ENCODE data around the gene DCHS1. TPM values are rescaled to one million over a fixed set of nuclear protein-coding genes. Genes with fewer than 3 reads are reported as not detected.
"Not testable (repeated sequence)": the region's sequence is repeated elsewhere in the genome, so short reads cannot be mapped to it uniquely, and the experiment has no call there.

DCHS1 gene
- total RNA-seq, 2 experiments from 2014 or later = 0.35 to 0.40 TPM

DNA sequence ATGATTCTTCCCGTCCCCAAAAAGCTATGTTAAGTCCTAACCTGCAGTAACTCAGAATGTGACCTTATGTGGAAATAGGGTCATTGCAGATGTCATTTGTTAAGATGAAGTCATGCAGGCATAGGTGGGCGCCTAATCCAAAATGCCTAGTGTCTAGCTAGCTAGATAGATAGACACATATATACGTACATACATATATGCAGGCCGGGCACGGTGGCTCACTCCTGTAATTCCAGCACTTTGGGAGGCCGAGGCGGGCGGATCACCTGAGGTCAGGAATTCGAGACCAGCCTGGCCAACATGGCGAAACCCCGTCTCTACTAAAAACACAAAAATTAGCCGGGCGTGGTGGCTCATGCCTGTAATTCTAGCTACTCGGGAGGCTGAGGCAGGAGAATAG lies 28.5 kb upstream of the DCHS1 start:
- Mint-ChIP-seq H3K4me3 (peak overlapping the region; percentile 97), H3K4me1 (peaks cover 31% of the 10 kb centered on the region), H3K27ac (peak overlapping the region; percentile 97), H3K36me3 (ENCODE audit: low read depth) (peaks cover 34% of the 10 kb centered on the region)
- POLR2A ChIA-PET, DNase-seq, H3K9me3 Mint-ChIP-seq, H3K27me3 Mint-ChIP-seq: not testable (repeated sequence)
- CTCF ChIA-PET = interaction anchor here (1.1 to 3.2 kb wide), 14 partner anchors 8 to 443 kb away, joined by 3 to 28 read pairs (median 5); partner anchors contain the start of genes ILK, RRP8, TAF10 and TPP1

DNA sequence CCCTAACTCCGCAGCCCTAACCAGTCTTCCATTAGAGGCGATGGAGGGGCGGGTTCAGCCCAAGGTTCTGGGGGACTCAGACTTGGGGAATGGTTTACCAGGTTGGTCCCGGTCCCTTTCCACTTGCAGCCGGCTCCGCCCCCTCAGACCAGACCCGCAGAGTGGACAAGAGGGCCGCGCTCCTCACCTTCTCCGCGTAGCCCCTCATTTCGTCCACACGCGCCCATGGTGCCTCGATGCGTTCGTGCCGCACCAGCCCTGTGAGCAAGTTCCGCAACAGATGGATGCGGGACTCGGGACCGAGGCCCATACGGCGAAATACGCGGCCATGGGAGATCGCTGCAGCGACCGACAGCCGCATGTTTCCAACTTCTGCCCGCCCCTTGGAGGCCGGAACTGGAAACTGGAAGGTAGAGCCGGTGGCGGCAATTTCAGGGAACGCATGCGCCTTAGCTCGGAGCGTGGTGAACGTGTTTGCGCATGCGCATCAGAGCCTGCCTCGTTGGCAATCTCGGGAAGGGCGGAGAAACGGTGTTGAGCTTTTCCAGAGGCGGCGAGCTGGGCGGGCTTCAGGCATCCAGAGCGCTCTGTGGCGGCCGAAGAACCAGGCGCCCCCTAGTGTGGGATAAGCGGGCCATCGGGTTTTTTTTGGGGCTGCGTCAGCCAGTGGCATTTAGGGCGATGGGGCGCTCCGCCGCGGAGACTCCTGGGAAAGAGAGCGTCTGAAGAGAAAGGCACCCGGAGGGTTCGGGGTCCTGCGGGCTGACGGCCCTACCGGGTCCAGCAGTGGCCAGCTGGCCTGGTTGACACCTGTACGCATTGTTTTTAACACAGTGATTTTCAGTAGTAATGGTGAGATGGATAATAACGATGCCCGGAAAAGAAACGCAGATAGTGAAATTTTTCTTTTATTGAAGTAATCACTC lies 27.6 kb upstream of the DCHS1 start, which contains the start of gene MRPL17:
MRPL17 (minus strand) TSS at position 405 of the 926 bp plus-strand sequence; CDS start at position 361, 44 bp downstream.
- DNase-seq = peak; percentile 100
- no peaks in the 10 kb centered on the region for H3K27me3 Mint-ChIP-seq
- H3K9me3 Mint-ChIP-seq = no peaks in the 10 kb centered on the region
- peak within 1 kb of the TSS; percentile 97 for H3K4me3 Mint-ChIP-seq
- H3K27ac Mint-ChIP-seq = peak within 1 kb of the TSS; percentile 97
- H3K4me1 Mint-ChIP-seq = peaks cover 31% of the 10 kb centered on the region
- H3K36me3 Mint-ChIP-seq (ENCODE audit: low read depth) = peaks cover 37% of the 10 kb centered on the region
- ChIA-PET POLR2A (interaction anchor here (1.0 kb wide), 1 partner anchor 71 kb away, joined by 7 read pairs; the partner anchor contains the start of gene TAF10), CTCF (interaction anchor here (0.6 to 3.2 kb wide), 32 partner anchors 8 to 462 kb away, joined by 3 to 28 read pairs (median 4); partner anchors contain the start of genes ILK, RRP8, TAF10 and TPP1)

DNA sequence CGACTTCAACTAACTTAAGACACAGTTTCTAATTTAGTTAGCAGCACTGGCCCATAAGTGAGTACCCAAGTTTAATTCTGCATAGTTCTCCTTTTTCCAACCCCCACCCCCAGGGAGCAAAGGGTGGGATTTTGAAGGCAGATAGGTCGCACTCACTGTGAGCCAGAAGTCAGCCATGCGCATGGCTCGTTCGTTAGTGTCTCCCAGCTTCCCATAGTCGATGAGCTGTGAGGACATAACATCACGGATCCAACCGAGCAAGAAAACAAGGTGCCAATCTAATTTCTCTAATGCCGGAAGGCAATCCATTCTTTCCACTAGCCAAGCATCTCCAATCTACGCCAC lies 27.0 kb upstream of the DCHS1 start:
- no peak for DNase-seq
- Mint-ChIP-seq H3K36me3 (ENCODE audit: low read depth) (peaks cover 37% of the 10 kb centered on the region), H3K27ac (peak overlapping the region; percentile 97), H3K27me3 (no peaks in the 10 kb centered on the region), H3K4me3 (peak overlapping the region; percentile 97), H3K9me3 (no peaks in the 10 kb centered on the region), H3K4me1 (peaks cover 31% of the 10 kb centered on the region)
- POLR2A ChIA-PET = no interaction called here
- CTCF ChIA-PET = interaction anchor here (0.6 to 3.2 kb wide), 18 partner anchors 8 to 462 kb away, joined by 3 to 28 read pairs (median 5); partner anchors contain the start of genes ILK, RRP8 and TPP1

DNA sequence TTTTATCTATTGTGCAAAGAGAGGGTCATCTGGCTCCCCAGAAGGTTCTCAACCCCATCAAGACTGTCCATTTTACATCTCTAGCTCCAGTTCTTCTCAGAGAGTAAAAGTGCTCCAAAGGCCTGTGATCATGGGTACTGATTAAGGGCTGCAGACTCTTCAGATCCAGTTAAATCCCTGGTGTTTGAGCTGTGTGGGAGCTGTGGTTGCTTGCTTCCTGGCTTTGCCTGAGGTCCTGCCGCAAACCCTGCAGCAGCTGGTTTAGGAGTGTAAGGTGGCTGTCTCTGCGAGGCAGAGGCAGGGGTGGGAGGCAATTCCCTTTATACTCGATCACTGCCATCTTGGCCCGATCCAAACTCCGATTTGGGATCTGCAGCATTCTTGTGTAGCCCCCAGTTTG lies 26.3 kb upstream of the DCHS1 start:
- H3K9me3 Mint-ChIP-seq = no peaks in the 10 kb centered on the region
- peaks cover 37% of the 10 kb centered on the region for H3K36me3 Mint-ChIP-seq (ENCODE audit: low read depth)
- H3K4me3 Mint-ChIP-seq = peak overlapping the region; percentile 97
- no peaks in the 10 kb centered on the region for H3K27me3 Mint-ChIP-seq
- peak overlapping the region; percentile 97 for H3K27ac Mint-ChIP-seq
- H3K4me1 Mint-ChIP-seq = peaks cover 31% of the 10 kb centered on the region
- ChIA-PET POLR2A (no interaction called here), CTCF (interaction anchor here (0.8 to 3.2 kb wide), 6 partner anchors 10 to 78 kb away, joined by 3 to 28 read pairs (median 8); partner anchors contain the start of genes ILK, RRP8 and TPP1)
- DNase-seq = no peak

DNA sequence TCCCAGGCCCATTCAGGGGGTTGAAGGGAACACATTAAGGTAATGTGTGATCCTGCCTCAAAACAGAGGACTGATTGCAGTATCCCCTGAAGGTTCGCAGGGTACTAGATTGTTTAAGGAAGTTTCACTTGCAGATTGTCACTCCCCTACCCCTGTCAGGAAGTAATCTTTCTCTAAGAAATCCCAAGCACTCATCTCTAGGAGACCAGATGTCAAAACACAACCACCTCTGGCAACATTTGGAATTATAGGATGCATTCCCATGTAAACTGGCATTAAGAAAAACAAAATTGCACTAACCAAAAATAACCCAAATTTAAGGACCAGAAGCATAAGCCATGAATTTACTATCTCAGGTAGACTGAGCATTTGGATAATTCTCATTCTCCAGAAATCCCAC lies 25.9 kb upstream of the DCHS1 start:
- Mint-ChIP-seq H3K4me3 (peak overlapping the region; percentile 97), H3K36me3 (ENCODE audit: low read depth) (peaks cover 34% of the 10 kb centered on the region), H3K27me3 (no peaks in the 10 kb centered on the region), H3K27ac (peak overlapping the region; percentile 37), H3K4me1 (peaks cover 32% of the 10 kb centered on the region), H3K9me3 (no peaks in the 10 kb centered on the region)
- DNase-seq = no peak
- POLR2A ChIA-PET = no interaction called here
- CTCF ChIA-PET = interaction anchor here (0.8 to 3.2 kb wide), 5 partner anchors 10 to 78 kb away, joined by 3 to 28 read pairs (median 3); partner anchors contain the start of genes ILK and RRP8

DNA sequence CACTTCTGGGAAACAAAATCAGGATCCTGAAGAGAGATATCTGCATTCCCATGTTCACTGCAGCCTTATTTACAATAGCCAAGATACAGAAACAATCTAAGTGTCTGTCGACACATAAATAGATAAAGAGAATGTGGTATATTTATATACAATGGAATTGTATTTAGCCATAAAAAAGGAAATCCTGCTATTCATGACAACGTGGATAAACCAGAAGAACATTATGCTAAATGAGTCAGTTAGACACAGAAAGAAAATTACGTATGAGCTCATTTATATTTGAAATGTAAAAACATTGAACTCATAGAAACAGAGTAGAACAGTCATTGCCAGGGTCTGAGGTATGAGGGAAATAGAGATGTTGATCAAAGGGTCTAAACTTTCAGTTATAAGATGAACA lies 21.4 kb upstream of the DCHS1 start:
- POLR2A ChIA-PET = no interaction called here
- Mint-ChIP-seq H3K4me3 (no peak overlapping the region), H3K36me3 (ENCODE audit: low read depth) (peaks cover 46% of the 10 kb centered on the region), H3K27me3 (no peaks in the 10 kb centered on the region), H3K9me3 (no peaks in the 10 kb centered on the region), H3K4me1 (peaks cover 56% of the 10 kb centered on the region), H3K27ac (no peak overlapping the region)
- CTCF ChIA-PET = interaction anchor here (0.7 to 0.8 kb wide), 2 partner anchors 29 to 59 kb away, joined by 3 to 4 read pairs; partner anchors contain the start of gene TPP1
- DNase-seq = no peak

DNA sequence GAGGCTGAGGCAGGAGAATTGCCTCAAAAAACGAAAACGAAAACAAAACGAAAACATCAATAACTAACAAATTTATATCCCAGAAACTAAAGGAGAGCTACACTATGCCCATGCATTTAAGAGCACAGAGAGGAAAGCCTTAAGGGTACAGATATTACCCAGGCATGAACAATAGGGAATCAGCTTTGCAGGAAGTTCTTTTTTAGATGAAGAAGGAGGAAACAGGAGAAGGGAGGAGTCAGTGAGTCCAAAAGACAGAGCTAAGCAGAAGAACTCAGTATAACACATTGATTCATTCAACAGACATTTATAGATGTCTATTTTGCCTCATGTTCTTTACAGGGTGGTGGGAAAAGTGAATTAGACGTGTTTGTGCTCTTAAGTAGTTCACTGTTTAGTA lies 19.3 kb upstream of the DCHS1 start:
- Mint-ChIP-seq H3K4me1 (peaks cover 62% of the 10 kb centered on the region), H3K27ac (no peak overlapping the region), H3K36me3 (ENCODE audit: low read depth) (peaks cover 34% of the 10 kb centered on the region), H3K9me3 (peaks cover 2% of the 10 kb centered on the region), H3K4me3 (no peak overlapping the region), H3K27me3 (no peaks in the 10 kb centered on the region)
- ChIA-PET POLR2A (no interaction called here), CTCF (interaction anchor here (1.6 kb wide), 1 partner anchor 8 kb away, joined by 5 read pairs; the partner anchor contains the start of gene MRPL17)
- DNase-seq = no peak

DNA sequence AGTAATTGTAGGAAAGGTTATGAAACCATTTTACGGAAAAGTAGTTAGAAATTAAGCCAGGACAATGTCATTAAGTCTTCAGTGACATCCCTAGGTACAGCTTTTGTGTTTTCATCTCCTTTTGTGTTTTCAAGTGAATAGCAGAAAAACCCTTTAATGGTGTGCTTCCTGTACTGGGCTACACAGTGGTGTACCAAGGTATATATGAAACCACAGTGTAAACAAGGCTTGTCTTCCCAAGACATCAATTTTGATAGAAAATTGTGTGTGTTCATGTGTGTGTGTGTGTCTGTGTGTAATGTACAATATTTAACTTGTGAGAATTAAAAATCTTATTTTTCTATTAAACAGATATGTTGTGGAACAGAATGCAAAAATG lies 18.6 kb upstream of the DCHS1 start:
- POLR2A ChIA-PET = no interaction called here
- peaks cover 61% of the 10 kb centered on the region for H3K4me1 Mint-ChIP-seq
- peak overlapping the region; percentile 6 for H3K27ac Mint-ChIP-seq
- H3K36me3 Mint-ChIP-seq (ENCODE audit: low read depth) = peaks cover 29% of the 10 kb centered on the region
- H3K9me3 Mint-ChIP-seq = peaks cover 2% of the 10 kb centered on the region
- no peak overlapping the region for H3K4me3 Mint-ChIP-seq
- CTCF ChIA-PET = interaction anchor here (1.2 to 3.3 kb wide), 4 partner anchors 9 to 31 kb away, joined by 3 to 11 read pairs (median 6); partner anchors contain the start of gene MRPL17
- H3K27me3 Mint-ChIP-seq = no peaks in the 10 kb centered on the region
- DNase-seq = no peak

DNA sequence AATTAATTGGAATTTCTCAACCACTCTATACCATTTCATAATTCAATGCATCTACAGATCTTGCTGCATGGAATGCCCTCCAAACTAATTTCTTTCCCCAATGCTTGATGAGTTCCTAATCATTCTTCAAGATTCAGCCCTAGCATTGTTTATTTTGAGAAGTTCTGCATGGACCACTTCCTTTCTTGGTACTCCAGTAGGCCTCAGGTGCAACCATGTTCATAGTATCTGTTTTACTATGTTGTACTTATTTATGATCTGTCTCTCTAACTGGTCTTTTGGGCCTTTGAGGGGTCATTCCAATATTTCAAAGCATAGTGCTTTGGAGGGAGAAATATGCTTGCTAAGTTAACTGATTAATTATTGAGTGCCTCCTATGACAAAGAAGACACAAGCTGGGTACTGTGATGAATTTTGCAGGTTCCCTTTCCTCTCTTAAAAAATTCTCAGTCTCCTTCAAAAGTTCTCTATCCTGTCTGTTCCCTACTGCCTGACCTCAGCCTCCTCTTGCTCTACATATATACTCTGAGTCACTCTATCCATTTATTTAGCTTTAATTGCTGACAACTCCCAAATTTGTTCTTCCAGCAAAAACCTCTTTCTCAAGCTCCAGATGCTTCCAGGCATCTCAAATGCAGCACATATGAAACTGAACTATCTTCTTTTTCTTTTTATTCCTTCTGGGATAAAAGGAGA lies 18.1 kb upstream of the DCHS1 start:
- no peak overlapping the region for H3K27ac Mint-ChIP-seq
- peaks cover 24% of the 10 kb centered on the region for H3K36me3 Mint-ChIP-seq (ENCODE audit: low read depth)
- H3K4me3 Mint-ChIP-seq = no peak overlapping the region
- DNase-seq = no peak
- ChIA-PET POLR2A (no interaction called here), CTCF (interaction anchor here (0.6 to 3.3 kb wide), 5 partner anchors 10 to 177 kb away, joined by 3 to 11 read pairs (median 3); partner anchors contain the start of genes MRPL17 and TPP1)
- peaks cover 60% of the 10 kb centered on the region for H3K4me1 Mint-ChIP-seq
- H3K27me3 Mint-ChIP-seq = no peaks in the 10 kb centered on the region
- peaks cover 2% of the 10 kb centered on the region for H3K9me3 Mint-ChIP-seq

DNA sequence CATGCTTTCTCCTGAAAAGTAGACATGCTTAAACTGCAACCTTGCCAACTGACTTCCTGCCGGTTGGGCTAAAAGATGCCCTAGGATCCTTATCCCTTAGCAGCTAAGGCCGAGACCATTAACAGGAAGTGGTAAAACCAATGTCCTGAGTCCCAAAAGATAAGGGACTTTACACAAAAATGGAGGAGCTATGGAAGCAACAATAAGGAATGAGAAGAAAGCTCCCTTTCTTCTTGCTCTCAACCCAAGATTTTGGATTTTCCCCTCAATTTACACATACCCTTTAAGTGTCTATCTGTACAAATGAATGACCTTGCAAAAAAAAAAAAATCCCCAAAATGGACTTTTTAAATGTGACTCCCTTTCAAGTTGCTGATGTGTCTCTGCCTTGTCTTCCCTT lies 16.4 kb upstream of the DCHS1 start:
- Mint-ChIP-seq H3K27ac (no peak overlapping the region), H3K27me3 (no peaks in the 10 kb centered on the region), H3K36me3 (ENCODE audit: low read depth) (peaks cover 22% of the 10 kb centered on the region), H3K9me3 (peaks cover 2% of the 10 kb centered on the region), H3K4me3 (no peak overlapping the region), H3K4me1 (peaks cover 77% of the 10 kb centered on the region)
- ChIA-PET CTCF (interaction anchor here (0.6 to 3.3 kb wide), 10 partner anchors 9 to 293 kb away, joined by 3 to 13 read pairs (median 4); partner anchors contain the start of genes MRPL17 and TAF10), POLR2A (no interaction called here)
- DNase-seq = no peak

DNA sequence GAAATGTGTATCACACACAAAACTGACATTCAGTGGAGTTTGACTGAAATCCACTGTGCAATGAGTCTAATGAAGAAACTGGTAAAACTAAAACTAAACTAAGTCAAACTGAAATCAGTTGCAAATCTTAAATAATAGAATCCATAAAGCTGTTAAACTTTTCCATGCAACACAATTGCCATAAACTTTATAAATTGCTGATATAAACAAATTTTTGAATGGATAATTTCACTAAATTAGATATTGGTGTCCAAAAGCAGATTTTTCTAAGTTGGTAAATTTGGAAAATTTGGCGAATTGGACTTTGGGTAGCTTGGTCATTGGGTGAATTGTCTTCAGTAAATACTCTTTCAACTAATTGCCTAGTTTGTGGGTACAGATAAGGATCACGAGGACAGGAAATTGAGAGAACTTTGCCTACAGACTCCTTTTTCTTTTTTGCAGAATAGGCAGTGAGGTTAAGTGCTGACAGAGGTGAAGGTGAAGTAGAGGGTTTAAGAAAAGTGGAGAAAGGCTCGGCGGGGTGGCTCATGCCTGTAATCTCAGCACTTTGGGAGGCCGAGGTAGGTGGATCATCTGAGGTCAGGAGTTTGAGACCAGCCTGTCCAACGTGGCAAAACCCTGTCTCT lies 14.7 kb upstream of the DCHS1 start:
- Mint-ChIP-seq H3K27ac (peak overlapping the region; percentile 3), H3K4me3 (no peak overlapping the region), H3K9me3 (peaks cover 2% of the 10 kb centered on the region), H3K27me3 (peaks cover 2% of the 10 kb centered on the region), H3K4me1 (peaks cover 77% of the 10 kb centered on the region), H3K36me3 (ENCODE audit: low read depth) (peaks cover 22% of the 10 kb centered on the region)
- POLR2A ChIA-PET = interaction anchor here (0.7 kb wide), 1 partner anchor 10 kb away, joined by 3 read pairs; no protein-coding TSS in a partner anchor
- CTCF ChIA-PET = interaction anchor here (0.7 to 2.8 kb wide), 3 partner anchors 11 to 20 kb away, joined by 3 to 13 read pairs (median 3); no protein-coding TSS in a partner anchor
- DNase-seq = no peak

All from activated CD4-positive, alpha-beta T cell treated with anti-CD3 and anti-CD28 coated beads, Interleukin-2, amount 10 ng/mL, durations not matched to agents 7 days and 5 days (primary cell).